ENCODE measurements around the gene XIRP1. TPM values are rescaled to one million over a fixed set of nuclear protein-coding genes. Genes with fewer than 3 reads are reported as not detected.

The XIRP1 gene
- total RNA-seq, 1 donor from 2014 or later, result 3.0 TPM

DNA sequence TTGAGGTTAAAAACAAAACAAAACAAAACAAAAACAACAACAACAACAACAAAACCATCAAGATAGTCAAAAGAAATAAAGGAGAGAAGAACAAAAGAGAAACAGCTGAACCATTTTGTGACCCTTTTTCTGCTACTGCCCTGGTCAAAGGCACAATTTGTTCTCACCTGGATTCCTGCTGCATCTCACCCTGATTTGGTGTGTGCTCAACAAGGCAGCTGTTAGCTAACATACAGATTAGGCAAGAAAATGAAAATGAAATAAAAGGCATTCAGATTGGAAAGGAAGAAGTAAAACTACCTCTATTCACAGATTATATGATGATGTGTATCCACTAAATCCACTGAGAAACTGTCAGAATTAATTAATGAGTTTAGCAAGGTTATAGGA, 28.7 kb upstream of the XIRP1 start:
- H3K4me3 Mint-ChIP-seq, result peak overlapping the region; percentile 43
- H3K9me3 Mint-ChIP-seq, result no peaks in the 10 kb centered on the region
- peak overlapping the region; percentile 25 for H3K27ac Mint-ChIP-seq
- peaks cover 6% of the 10 kb centered on the region for H3K36me3 Mint-ChIP-seq (ENCODE audit: low read depth)
- peaks cover 56% of the 10 kb centered on the region for H3K27me3 Mint-ChIP-seq (ENCODE audit: insufficient read depth)
- H3K4me1 Mint-ChIP-seq (ENCODE audit: low read depth), result peaks cover 56% of the 10 kb centered on the region
- intact Hi-C loops (cut with micrococcal nuclease), result loop anchor here (2.0 to 5.0 kb wide), 2 partner anchors 40 to 141 kb away; no protein-coding TSS in a partner anchor
- DNase-seq (ENCODE audit: low spot score), result no peak

- H3K4me1 Mint-ChIP-seq (ENCODE audit: low read depth), result peaks cover 61% of the 10 kb centered on the region
- H3K27ac Mint-ChIP-seq, result peak overlapping the region; percentile 25
- intact Hi-C loops (cut with micrococcal nuclease), result loop anchor here (2.0 to 5.0 kb wide), 2 partner anchors 40 to 142 kb away; no protein-coding TSS in a partner anchor
- H3K27me3 Mint-ChIP-seq (ENCODE audit: insufficient read depth), result peaks cover 52% of the 10 kb centered on the region
- peaks cover 6% of the 10 kb centered on the region for H3K36me3 Mint-ChIP-seq (ENCODE audit: low read depth)
- peak overlapping the region; percentile 43 for H3K4me3 Mint-ChIP-seq
- peak; percentile 16 for DNase-seq (ENCODE audit: low spot score)
- H3K9me3 Mint-ChIP-seq, result no peaks in the 10 kb centered on the region
These were observed 28.2 kb upstream of the XIRP1 start for GRCh38 chr3:39220407-39221140.

DNA sequence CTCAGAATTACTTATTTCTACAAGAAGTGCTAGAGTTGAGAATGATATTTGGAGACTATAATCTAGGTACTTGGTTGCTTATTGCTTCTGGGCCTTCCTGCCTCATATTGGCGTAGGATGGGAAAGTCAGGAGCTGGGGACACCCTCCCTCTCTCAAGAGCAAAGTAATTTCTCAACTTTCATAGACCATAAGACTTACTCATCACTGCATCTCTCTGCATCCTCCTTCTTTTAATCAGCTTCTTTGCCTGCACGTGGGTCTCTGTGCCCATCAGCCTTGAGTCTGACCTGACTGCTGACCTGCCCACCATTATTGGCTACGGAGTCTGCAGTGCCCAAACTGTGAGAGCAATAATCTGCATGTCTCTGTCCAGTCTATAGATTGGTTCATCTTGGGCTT, 27.3 kb upstream of the XIRP1 start:
- intact Hi-C loops (cut with micrococcal nuclease), result loop anchor here (2.0 to 5.0 kb wide), 2 partner anchors 41 to 143 kb away; no protein-coding TSS in a partner anchor
- H3K9me3 Mint-ChIP-seq, result no peaks in the 10 kb centered on the region
- peaks cover 6% of the 10 kb centered on the region for H3K36me3 Mint-ChIP-seq (ENCODE audit: low read depth)
- no peak overlapping the region for H3K27ac Mint-ChIP-seq
- no peak overlapping the region for H3K4me3 Mint-ChIP-seq
- no peak for DNase-seq (ENCODE audit: low spot score)
- peaks cover 64% of the 10 kb centered on the region for H3K4me1 Mint-ChIP-seq (ENCODE audit: low read depth)
- peaks cover 46% of the 10 kb centered on the region for H3K27me3 Mint-ChIP-seq (ENCODE audit: insufficient read depth)

DNA sequence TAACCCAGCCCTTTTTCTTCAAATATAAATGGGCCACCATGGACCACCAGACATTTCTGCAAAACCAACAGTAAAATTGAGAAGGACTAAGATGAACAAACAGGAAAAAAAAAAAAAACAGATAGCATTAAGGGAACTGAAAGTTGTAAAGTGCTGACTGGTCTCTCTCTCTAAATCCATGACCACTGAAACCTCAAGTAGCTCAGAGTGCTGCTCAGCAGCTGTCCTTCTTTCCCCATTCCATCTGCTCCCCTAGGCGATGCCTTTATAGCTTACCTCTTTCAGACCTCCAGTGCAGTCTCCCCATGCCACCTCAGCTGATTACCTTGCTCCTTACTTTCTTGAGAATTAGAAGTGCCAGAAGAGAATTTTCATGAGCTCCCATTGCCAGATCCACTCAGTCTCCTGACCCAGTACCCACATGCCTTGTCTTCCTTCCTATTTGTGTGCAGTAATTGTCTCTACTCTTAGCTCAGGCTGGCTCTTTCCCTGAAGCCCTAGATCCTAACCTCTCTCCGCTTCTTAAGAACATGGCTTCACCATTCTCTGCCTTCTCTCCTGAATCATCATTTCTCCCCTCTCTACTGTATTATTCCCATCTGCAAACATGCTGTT, 23.9 kb upstream of the XIRP1 start:
- intact Hi-C loops (cut with micrococcal nuclease), result no loop called here
- Mint-ChIP-seq H3K36me3 (ENCODE audit: low read depth) (peaks cover 6% of the 10 kb centered on the region), H3K4me1 (ENCODE audit: low read depth) (peaks cover 47% of the 10 kb centered on the region), H3K9me3 (no peaks in the 10 kb centered on the region), H3K27ac (no peak overlapping the region), H3K4me3 (no peak overlapping the region), H3K27me3 (ENCODE audit: insufficient read depth) (peaks cover 37% of the 10 kb centered on the region)
- DNase-seq (ENCODE audit: low spot score), result no peak

DNA sequence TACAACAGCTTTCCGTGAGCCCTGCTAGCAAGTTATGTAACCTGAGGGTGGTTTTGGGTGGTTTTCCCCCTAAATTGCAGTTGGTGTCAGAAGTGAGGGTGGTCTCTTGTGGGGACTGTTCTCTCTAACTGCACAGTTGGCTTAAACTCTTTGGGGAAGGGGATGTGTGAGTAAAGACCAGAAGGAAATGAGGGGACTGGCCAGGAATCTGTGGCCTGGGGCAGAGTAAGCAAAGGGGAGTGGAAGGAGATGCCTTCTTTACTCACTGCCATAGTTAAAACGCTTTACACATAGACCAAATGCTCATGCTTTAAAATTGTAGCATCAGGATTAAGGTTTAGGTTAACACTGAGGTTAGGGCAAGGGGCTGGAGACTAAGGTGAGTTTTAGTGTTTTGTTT, 21.2 kb upstream of the XIRP1 start:
- peaks cover 24% of the 10 kb centered on the region for H3K27me3 Mint-ChIP-seq (ENCODE audit: insufficient read depth)

GRCh38 chr3:39212665-39213064, 20.3 kb upstream of the XIRP1 start:
- Mint-ChIP-seq H3K4me1 (ENCODE audit: low read depth) (peaks cover 41% of the 10 kb centered on the region), H3K4me3 (no peak overlapping the region), H3K36me3 (ENCODE audit: low read depth) (peaks cover 6% of the 10 kb centered on the region), H3K27me3 (ENCODE audit: insufficient read depth) (peaks cover 20% of the 10 kb centered on the region), H3K27ac (no peak overlapping the region), H3K9me3 (no peaks in the 10 kb centered on the region)
- DNase-seq (ENCODE audit: low spot score), result no peak
- intact Hi-C loops (cut with micrococcal nuclease), result no loop called here

More for the DNA sequence above, 21.2 kb upstream of the XIRP1 start:
- Mint-ChIP-seq H3K4me3 (no peak overlapping the region), H3K9me3 (no peaks in the 10 kb centered on the region), H3K27ac (no peak overlapping the region), H3K4me1 (ENCODE audit: low read depth) (peaks cover 42% of the 10 kb centered on the region), H3K36me3 (ENCODE audit: low read depth) (peaks cover 6% of the 10 kb centered on the region)
- no peak for DNase-seq (ENCODE audit: low spot score)
- intact Hi-C loops (cut with micrococcal nuclease), result no loop called here

DNA sequence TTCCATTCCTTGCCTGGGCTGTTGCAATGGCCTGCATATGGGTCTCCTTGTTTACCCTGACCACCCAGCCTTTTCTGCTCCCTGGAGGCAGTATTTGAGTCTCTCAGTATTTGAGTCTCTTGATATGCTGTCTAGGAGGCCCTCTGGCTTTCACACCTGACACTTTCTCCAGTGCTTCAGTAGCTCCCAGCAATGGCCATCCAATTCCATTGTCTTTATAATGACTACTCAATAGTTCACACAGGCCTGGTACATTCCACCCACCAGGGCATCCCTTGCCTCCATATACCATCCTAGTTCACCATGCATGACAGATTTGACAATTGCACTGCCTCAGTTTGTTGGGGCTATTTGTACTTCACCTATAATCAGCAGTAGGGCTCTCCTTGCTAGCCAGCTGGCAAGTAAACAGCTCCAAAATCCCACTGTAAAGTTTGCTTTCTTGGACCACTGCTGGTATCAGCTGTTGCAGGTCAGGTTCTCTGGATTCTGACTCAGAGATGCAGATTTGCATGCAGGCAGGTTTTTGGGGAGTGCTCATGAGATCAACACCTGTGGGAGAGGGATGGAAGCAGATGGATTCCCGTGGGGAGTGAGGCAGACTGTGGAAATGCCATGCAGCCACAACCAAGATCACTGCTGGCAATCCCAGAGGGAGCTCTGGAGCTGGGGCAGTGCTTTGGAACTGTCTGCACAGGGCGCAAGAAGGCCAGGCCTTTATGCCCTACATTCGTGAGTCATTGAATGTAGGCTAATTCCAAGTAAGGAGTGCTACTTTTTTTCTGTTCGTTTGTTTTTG, 19.1 kb upstream of the XIRP1 start:
- Mint-ChIP-seq H3K27me3 (ENCODE audit: insufficient read depth) (peaks cover 20% of the 10 kb centered on the region), H3K27ac (no peak overlapping the region), H3K4me1 (ENCODE audit: low read depth) (peaks cover 30% of the 10 kb centered on the region), H3K9me3 (no peaks in the 10 kb centered on the region), H3K36me3 (ENCODE audit: low read depth) (peaks cover 3% of the 10 kb centered on the region), H3K4me3 (no peak overlapping the region)
- DNase-seq (ENCODE audit: low spot score), result no peak
- intact Hi-C loops (cut with micrococcal nuclease), result no loop called here

DNA sequence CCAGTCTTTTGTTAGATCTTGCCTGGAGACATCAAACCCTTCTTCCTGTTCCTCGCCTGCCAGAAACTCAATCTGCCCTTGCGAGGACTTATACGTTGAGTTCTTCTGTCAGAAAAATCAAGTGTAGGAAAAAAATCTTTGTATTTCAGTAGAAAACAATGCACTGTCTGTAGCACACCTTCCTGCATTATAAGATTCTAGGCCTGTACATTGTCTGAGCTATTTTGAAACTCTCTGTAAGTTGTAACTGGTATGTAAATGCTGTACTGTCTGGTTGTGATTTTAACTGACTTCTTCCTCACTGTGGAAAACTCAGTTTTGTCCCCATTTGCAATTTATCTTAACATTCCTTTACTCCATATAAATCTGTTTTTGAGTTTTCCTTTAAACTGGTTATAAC, 17.7 kb upstream of the XIRP1 start:
- Mint-ChIP-seq H3K27ac (no peak overlapping the region), H3K9me3 (no peaks in the 10 kb centered on the region), H3K27me3 (ENCODE audit: insufficient read depth) (peaks cover 22% of the 10 kb centered on the region), H3K4me1 (ENCODE audit: low read depth) (peaks cover 18% of the 10 kb centered on the region), H3K4me3 (no peak overlapping the region), H3K36me3 (ENCODE audit: low read depth) (no peaks in the 10 kb centered on the region)
- intact Hi-C loops (cut with micrococcal nuclease), result no loop called here
- DNase-seq (ENCODE audit: low spot score), result no peak

GRCh38 chr3:39209329-39209970, 17.1 kb upstream of the XIRP1 start:
- Mint-ChIP-seq H3K27ac (no peak overlapping the region), H3K36me3 (ENCODE audit: low read depth) (no peaks in the 10 kb centered on the region), H3K4me3 (no peak overlapping the region), H3K9me3 (no peaks in the 10 kb centered on the region), H3K4me1 (ENCODE audit: low read depth) (peaks cover 18% of the 10 kb centered on the region), H3K27me3 (ENCODE audit: insufficient read depth) (peaks cover 25% of the 10 kb centered on the region)
- intact Hi-C loops (cut with micrococcal nuclease), result no loop called here
- no peak for DNase-seq (ENCODE audit: low spot score)

DNA sequence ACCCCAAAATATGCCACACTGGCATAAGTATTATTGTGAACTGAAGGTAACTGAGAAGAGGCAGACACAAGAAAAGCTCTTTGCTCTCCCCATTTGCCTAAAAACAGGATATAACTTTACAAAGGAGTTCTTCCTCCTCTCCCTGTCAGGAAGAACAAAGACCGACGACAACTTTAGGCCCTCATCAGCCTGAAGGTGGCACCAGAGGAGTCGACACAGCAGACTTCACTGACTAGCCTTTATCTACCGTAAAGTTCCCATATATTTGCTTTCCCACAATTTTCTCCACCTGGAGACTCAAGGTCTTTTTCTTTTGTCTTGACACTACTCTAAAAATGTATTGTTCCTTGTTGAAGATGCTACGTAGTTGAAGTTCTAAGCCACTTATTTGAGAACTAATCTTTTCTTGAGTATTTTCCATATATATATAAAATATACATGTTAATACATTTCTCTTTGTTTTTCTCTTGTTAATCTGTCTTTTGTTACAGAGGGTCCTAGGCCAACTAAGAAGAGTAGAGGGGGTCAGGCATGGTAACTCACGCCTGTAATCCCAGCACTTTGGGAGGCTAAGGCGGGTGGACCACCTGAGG, 16.2 kb upstream of the XIRP1 start:
- intact Hi-C loops (cut with micrococcal nuclease), result loop anchor here (1.0 kb wide), 4 partner anchors 19 to 170 kb away; no protein-coding TSS in a partner anchor
- Mint-ChIP-seq H3K36me3 (ENCODE audit: low read depth) (no peaks in the 10 kb centered on the region), H3K4me1 (ENCODE audit: low read depth) (peaks cover 14% of the 10 kb centered on the region), H3K27ac (no peak overlapping the region), H3K27me3 (ENCODE audit: insufficient read depth) (peaks cover 26% of the 10 kb centered on the region), H3K4me3 (no peak overlapping the region), H3K9me3 (no peaks in the 10 kb centered on the region)
- DNase-seq (ENCODE audit: low spot score), result no peak

- peaks cover 31% of the 10 kb centered on the region for H3K27me3 Mint-ChIP-seq (ENCODE audit: insufficient read depth)
- H3K9me3 Mint-ChIP-seq, result no peaks in the 10 kb centered on the region
- no peak overlapping the region for H3K4me3 Mint-ChIP-seq
- H3K36me3 Mint-ChIP-seq (ENCODE audit: low read depth), result no peaks in the 10 kb centered on the region
- H3K4me1 Mint-ChIP-seq (ENCODE audit: low read depth), result peaks cover 14% of the 10 kb centered on the region
- DNase-seq (ENCODE audit: low spot score), result no peak
- intact Hi-C loops (cut with micrococcal nuclease), result loop anchor here (1.0 kb wide), 4 partner anchors 18 to 171 kb away; no protein-coding TSS in a partner anchor
- H3K27ac Mint-ChIP-seq, result no peak overlapping the region
These were observed 15.2 kb upstream of the XIRP1 start for GRCh38 chr3:39207361-39208186.

Measured in activated T-helper 1 cell treated with anti-CD3 and anti-CD28 coated beads, Interleukin-12 subunit alpha, Interleukin-12 subunit beta, Interleukin-2, Interleukin-4 antibody, amounts not matched to agents 30 ng/mL and 10 ng/mL and 1 ng/mL, durations not matched to agents 14 hours and 24 hours and 36 hours (primary cell).